GM12874 (cell line): Measurements from ENCODE around the gene CCDC148.

ENCODE experiments used
- CTCF ChIP-seq: IDR thresholded peaks from 2 replicates; pipeline ENCODE4 v1.5.1; 2011; ENCODE audit warnings: low read depth, mild to moderate bottlenecking, control low read depth, low read length, moderate library complexity; ENCODE audit not compliant: insufficient read depth

CCDC148 gene

GRCh38 chr2:158325782-158326340 is 130.7 kb downstream of the CCDC148 start:
- TF ChIP-seq CTCF: no peak

DNA sequence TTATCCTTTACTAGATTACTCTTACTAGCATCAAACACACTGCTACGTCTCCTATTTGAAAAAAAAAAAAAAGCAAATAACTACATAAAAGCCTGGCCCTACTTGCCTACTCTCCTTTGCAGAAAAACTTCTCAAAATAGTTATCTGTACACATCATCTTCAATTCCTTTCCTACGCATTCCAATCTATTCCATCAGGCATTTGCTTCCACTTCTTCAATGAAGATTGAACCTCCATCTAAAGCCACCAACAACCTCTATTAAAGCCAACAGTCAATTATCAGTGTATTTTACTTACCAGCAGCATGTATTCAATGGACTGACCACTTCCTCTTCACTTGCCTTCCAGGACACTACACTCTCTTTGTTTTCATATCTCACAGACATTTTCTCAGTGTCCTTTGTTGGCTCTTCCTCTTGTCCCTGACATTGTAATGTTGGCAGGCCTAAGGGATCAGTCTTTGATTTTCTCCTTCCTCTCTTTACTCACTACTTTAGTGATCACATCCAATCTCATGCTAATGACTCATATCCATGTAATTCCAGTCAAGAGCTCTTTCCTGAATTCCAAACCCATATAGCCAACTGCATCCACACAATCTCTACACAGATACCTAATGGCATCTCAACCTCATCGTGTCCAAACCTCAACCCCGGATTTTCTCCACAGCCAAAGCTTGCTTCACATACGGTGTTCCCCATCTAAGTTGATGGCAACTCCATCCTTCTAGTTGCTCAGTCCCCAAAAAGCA is 131.3 kb downstream of the CCDC148 start:
- TF ChIP-seq CTCF: no peak

- TF ChIP-seq CTCF: no peak
These were observed 133.2 kb downstream of the CCDC148 start for GRCh38 chr2:158323381-158323780.

DNA sequence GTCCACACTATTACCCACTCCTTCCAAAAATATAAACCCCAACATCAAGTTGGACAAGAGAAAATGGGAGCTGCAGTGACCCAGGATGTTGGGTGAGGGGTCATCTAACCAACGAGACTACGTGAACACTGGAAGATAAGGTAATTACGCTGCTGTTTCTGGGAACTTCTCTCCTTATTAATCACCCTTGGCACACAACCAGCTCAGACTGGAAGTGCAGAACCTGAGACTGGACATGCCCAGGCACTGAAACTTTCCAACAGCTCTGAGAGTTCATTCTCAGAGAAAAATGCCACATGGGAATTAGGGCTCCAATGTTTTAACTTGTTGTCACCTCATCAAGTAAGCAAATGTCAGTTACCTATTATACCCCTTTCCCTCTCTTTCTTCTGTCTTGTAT is 135.3 kb downstream of the CCDC148 start:
- TF ChIP-seq CTCF: no peak

- no peak for TF ChIP-seq CTCF
These were observed 137.3 kb downstream of the CCDC148 start for GRCh38 chr2:158319269-158319668.

- TF ChIP-seq CTCF: no peak
These were observed 138.9 kb downstream of the CCDC148 start for GRCh38 chr2:158317642-158318041.

- TF ChIP-seq CTCF: no peak
These were observed 140.6 kb downstream of the CCDC148 start for GRCh38 chr2:158315803-158316414.
